HepG2 (cell line): Measurements from ENCODE around the gene DNAAF8.

Experiments
- CEBPB ChIP-seq: IDR thresholded peaks from 2 replicates; pipeline ENCODE4 v1.6.1; 2011; ENCODE audit warnings: low read depth, low read length, improper control_type of control experiment, borderline replicate concordance
- CHD4 ChIP-seq: fragments of 200-600 bp; sonication (generic); IDR thresholded peaks from 2 replicates; pipeline ENCODE4 v1.7.0; 2017; ENCODE audit warnings: mild to moderate bottlenecking, low read length, borderline replicate concordance
- CTCF ChIP-seq: sonication (generic); formaldehyde crosslinking; IDR thresholded peaks from 2 replicates; pipeline ENCODE4 v1.5.0; 2020; ENCODE audit warnings: mild to moderate bottlenecking, missing genetic modification reagents, moderate library complexity
- NR1H2 ChIP-seq: sonication (generic); formaldehyde crosslinking; IDR thresholded peaks from 2 replicates; pipeline ENCODE4 v1.8.1; 2022; ENCODE audit warnings: low read depth, missing genetic modification reagents, borderline replicate concordance
- SP1 ChIP-seq, 2 experiments: fragments of 450-650 bp in 1 of 2; sonication (generic) in 1 of 2; formaldehyde crosslinking in 1 of 2; IDR thresholded peaks; 2 replicates each; pipeline versions ENCODE4 v1.4.0 to v1.6.1; 2016 to 2020; ENCODE audit warnings: missing genetic modification reagents in 1 of 2
- TEAD2 ChIP-seq: sonication (generic); formaldehyde crosslinking; IDR thresholded peaks from 2 replicates; pipeline ENCODE4 v1.9.0; 2021; ENCODE audit warnings: missing genetic modification reagents
- TRIM24 ChIP-seq: sonication (generic); formaldehyde crosslinking; IDR thresholded peaks from 2 replicates; pipeline ENCODE4 v1.8.0; 2022; ENCODE audit warnings: mild to moderate bottlenecking, missing genetic modification reagents
- ZNF501 ChIP-seq: sonication (generic); formaldehyde crosslinking; IDR thresholded peaks from 2 replicates; pipeline ENCODE4 v1.5.1; 2020; ENCODE audit warnings: mild to moderate bottlenecking, moderate library complexity, missing genetic modification reagents

DNA sequence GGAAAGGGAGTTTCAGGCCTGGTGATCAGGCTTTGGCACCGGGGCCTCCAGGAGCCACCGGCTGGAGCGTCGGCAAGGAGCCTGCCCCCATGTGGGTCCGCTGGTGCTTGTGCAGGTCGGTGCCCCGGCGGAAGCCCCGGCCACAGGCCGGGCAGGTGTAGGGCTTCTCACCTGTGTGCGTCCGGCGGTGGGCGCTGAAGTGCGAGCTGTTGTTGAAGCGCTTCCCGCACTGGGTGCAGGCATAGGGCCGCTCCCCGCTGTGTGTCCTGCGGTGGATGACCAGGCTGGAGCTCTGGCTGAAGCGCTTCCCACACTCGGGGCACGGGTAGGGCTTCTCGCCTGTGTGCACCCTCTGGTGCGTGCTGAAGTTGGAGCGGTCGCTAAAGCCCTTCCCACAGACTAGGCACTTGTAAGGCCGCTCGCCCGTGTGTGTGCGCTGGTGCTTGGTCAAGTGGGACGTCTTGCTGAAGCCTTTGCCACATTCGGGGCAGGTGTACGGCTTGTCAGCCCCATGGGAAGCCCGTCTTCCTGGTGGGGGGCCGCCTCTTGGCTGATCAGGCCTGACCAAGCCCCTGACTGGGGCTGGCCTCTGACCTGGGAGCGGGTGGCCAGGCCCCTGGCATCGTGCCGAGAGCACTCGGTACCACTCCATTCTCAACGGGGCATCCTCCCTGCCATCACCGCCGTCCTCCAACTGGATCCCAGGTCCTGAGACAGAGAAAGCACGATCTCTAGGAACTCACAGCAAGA lies 18.2 kb downstream of the DNAAF8 start:
- TF ChIP-seq NR1H2 (CRISPR knock-in tag) (no peak), TRIM24 (CRISPR knock-in tag) (no peak), TEAD2 (CRISPR knock-in tag) (no peak), SP1 (IDR thresholded peaks at IDR 0.05) (no peak), SP1 (CRISPR knock-in tag; IDR thresholded peaks at IDR 0.05) (no peak), CHD4 (no peak), CTCF (no peak), CEBPB (no peak), ZNF501 (no peak)
